Sigmoid colon (tissue), 7 donors: ENCODE results near the gene MRPS27. TPM values are rescaled to one million over a fixed set of nuclear protein-coding genes. Genes with fewer than 3 reads are reported as not detected.

Experiments used
- DNase-seq: peaks from one replicate; pipeline ENCODE4 v3.0.0-alpha.2; 2019
- H3K27ac ChIP-seq, 4 donors: fragments of 200-600 bp; sonication (generic); one replicate each; pipeline ENCODE4 v1.5.1; 2016 to 2019; ENCODE audit warnings: mild to moderate bottlenecking in 1 of 4
- H3K27me3 ChIP-seq, 3 donors: fragments of 200-600 bp; sonication (generic); one replicate each; pipeline ENCODE4 v1.5.1; 2019; ENCODE audit warnings: mild to moderate bottlenecking in 1 of 3
- H3K36me3 ChIP-seq, 4 donors: fragments of 200-600 bp; sonication (generic); one replicate each; pipeline ENCODE4 v1.5.1; 2016 to 2019
- H3K4me1 ChIP-seq, 4 donors: fragments of 200-600 bp; sonication (generic); one replicate each; pipeline ENCODE4 v1.5.1; 2017 to 2019
- H3K4me3 ChIP-seq, 4 donors: fragments of 200-600 bp; sonication (generic); one replicate each; pipeline ENCODE4 v1.5.1; 2017 to 2019; ENCODE audit warnings: mild to moderate bottlenecking in 2 of 4, moderate library complexity in 1 of 4
- H3K9me3 ChIP-seq, 4 donors: fragments of 200-600 bp in 3 of 4; sonication (generic) in 3 of 4; one replicate each; pipeline versions ENCODE4 v1.5.1 to v1.6.1; 2013 to 2019
- CTCF ChIP-seq, 4 experiments: fragments of 450-650 bp in 3 of 4; fragments of 200-600 bp in 1 of 4; IDR thresholded peaks; one replicate each; pipeline ENCODE4 v1.5.1; 2016 to 2019; ENCODE audit warnings: antibody characterized with exemption in 4 of 4, mild to moderate bottlenecking in 3 of 4, moderate library complexity in 2 of 4
- EP300 ChIP-seq, 4 donors: sonication (generic); formaldehyde crosslinking; IDR thresholded peaks; one replicate each; pipeline ENCODE4 v1.6.1; 2017; ENCODE audit warnings: antibody characterized with exemption in 4 of 4
- POLR2A ChIP-seq, 2 donors: fragments of 450-650 bp; IDR thresholded peaks; one replicate each; pipeline ENCODE4 v1.6.1; 2016; ENCODE audit warnings: antibody characterized with exemption in 2 of 2, mild to moderate bottlenecking in 2 of 2, moderate library complexity in 2 of 2
- POLR2AphosphoS5 ChIP-seq, 4 donors: sonication (generic); formaldehyde crosslinking; IDR thresholded peaks; one replicate each; pipeline ENCODE4 v1.6.1; 2017; ENCODE audit warnings: antibody characterized with exemption in 4 of 4
- WGBS, 2 donors: extraction: QIAGEN DNeasy Blood & Tissue Kit; methylation state at CpG; one replicate each; pipeline ENCODE4 v1.1.7; 2013; 5-methylcytosine and 5-hydroxymethylcytosine counted together
- intact Hi-C: fragments of 100-400 bp; cut with DNase I; formaldehyde crosslinking; loops from one replicate; pipeline ENCODE4 v1.15.1; 2023
- polyA plus RNA-seq, 3 donors: library from polyadenylated mRNA; stranded (reverse); fragments of 200-250 nt; gene quantifications; one replicate each; pipeline ENCODE4 v1.2.3, GENCODE V29; 2013
- total RNA-seq, 4 donors: library from RNA; depleted of rRNA; stranded (reverse); fragments of >200 nt; gene quantifications; one replicate each; pipeline ENCODE4 v1.1.0, GENCODE V29; 2016
- donor health status: healthy with polysubstance abuse.
- donor health status: Bipolar disorder and iron deficiency.
- donor health status: healthy.

MRPS27 gene
- total and polyA plus RNA-seq, 7 donors = 23.1 to 64.0 (median 44.8) TPM

- no peaks in the 10 kb centered on the region for H3K36me3 ChIP-seq
- no peak for DNase-seq
- H3K9me3 ChIP-seq = no peaks in the 10 kb centered on the region
- TF ChIP-seq CTCF (IDR thresholded peaks at IDR 0.05) = no peak
- TF ChIP-seq POLR2AphosphoS5 (IDR thresholded peaks at IDR 0.05) = no peak
- no peak for TF ChIP-seq POLR2A (IDR thresholded peaks at IDR 0.05)
- TF ChIP-seq EP300 (IDR thresholded peaks at IDR 0.05) = no peak
- no peaks in the 10 kb centered on the region for H3K4me1 ChIP-seq
- no peaks in the 10 kb centered on the region for H3K27me3 ChIP-seq
- H3K27ac ChIP-seq = no peak overlapping the region
- 88 to 100% methylated on average over 1 of the region's 1 CpG for WGBS, 2 donors
- intact Hi-C loops = no loop called here
- H3K4me3 ChIP-seq = no peak overlapping the region
Observed at GRCh38 chr5:72352616-72353015, 32.6 kb upstream of the MRPS27 start.

GRCh38 chr5:72351376-72351775 is 31.3 kb upstream of the MRPS27 start:
- Histone ChIP-seq H3K4me3 (no peak overlapping the region), H3K27ac (no peak overlapping the region), H3K27me3 (no peaks in the 10 kb centered on the region), H3K36me3 (peaks cover 0 to 4% (median 0%) of the 10 kb centered on the region in 4 donors), H3K4me1 (no peaks in the 10 kb centered on the region), H3K9me3 (no peaks in the 10 kb centered on the region)
- no peak for TF ChIP-seq POLR2AphosphoS5 (IDR thresholded peaks at IDR 0.05)
- TF ChIP-seq CTCF (IDR thresholded peaks at IDR 0.05) = no peak
- no peak for TF ChIP-seq EP300 (IDR thresholded peaks at IDR 0.05)
- intact Hi-C loops = no loop called here
- no peak for DNase-seq
- 94 to 97% methylated on average over 2 of the region's 2 CpGs for WGBS, 2 donors

- no peak overlapping the region for H3K27ac ChIP-seq
- H3K4me3 ChIP-seq = no peak overlapping the region
- TF ChIP-seq POLR2AphosphoS5 (IDR thresholded peaks at IDR 0.05) (no peak), CTCF (IDR thresholded peaks at IDR 0.05) (no peak)
- 86 to 90% methylated on average over 4 of the region's 4 CpGs for WGBS, 2 donors
- H3K4me1 ChIP-seq = no peaks in the 10 kb centered on the region
- DNase-seq = no peak
- intact Hi-C loops = no loop called here
- H3K27me3 ChIP-seq = no peaks in the 10 kb centered on the region
- no peaks in the 10 kb centered on the region for H3K9me3 ChIP-seq
- H3K36me3 ChIP-seq = peaks cover 0 to 21% (median 4%) of the 10 kb centered on the region in 4 donors
Observed at GRCh38 chr5:72347801-72348308, 27.8 kb upstream of the MRPS27 start.

GRCh38 chr5:72346398-72346797 is 26.4 kb upstream of the MRPS27 start:
- 76 to 91% methylated on average over 2 of the region's 2 CpGs for WGBS, 2 donors
- peaks cover 0 to 31% (median 4%) of the 10 kb centered on the region in 4 donors for H3K36me3 ChIP-seq
- intact Hi-C loops = no loop called here

More at GRCh38 chr5:72346398-72346797, 26.4 kb upstream of the MRPS27 start:
- Histone ChIP-seq H3K27me3 (no peaks in the 10 kb centered on the region), H3K4me1 (no peaks in the 10 kb centered on the region), H3K27ac (no peak overlapping the region), H3K4me3 (no peak overlapping the region), H3K9me3 (no peaks in the 10 kb centered on the region)
- DNase-seq = no peak
- TF ChIP-seq EP300 (IDR thresholded peaks at IDR 0.05) (no peak), POLR2A (IDR thresholded peaks at IDR 0.05) (no peak), CTCF (IDR thresholded peaks at IDR 0.05) (no peak), POLR2AphosphoS5 (IDR thresholded peaks at IDR 0.05) (no peak)
